ENCODE data around the gene REC114.

REC114 gene

DNA sequence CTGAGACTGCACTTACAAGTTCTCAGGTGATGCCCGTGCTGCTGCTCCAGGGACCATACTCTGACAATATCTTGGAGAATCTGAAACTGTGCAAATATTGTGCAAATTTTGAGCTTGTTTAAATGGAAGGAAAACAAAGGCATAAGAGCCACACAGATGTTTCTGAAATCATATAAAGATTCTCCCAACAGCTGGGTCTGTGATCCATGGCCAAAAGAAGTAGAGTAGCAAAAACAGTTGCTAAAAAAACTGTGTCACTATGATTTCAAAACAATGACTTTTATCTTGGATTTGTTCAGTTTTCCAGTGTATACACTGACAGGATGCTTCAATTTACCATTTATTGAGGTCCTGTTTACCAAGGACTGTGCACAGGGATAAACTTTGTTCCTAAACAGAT is 164.9 kb downstream of the REC114 start:
- TF ChIP-seq, protein P1, sequence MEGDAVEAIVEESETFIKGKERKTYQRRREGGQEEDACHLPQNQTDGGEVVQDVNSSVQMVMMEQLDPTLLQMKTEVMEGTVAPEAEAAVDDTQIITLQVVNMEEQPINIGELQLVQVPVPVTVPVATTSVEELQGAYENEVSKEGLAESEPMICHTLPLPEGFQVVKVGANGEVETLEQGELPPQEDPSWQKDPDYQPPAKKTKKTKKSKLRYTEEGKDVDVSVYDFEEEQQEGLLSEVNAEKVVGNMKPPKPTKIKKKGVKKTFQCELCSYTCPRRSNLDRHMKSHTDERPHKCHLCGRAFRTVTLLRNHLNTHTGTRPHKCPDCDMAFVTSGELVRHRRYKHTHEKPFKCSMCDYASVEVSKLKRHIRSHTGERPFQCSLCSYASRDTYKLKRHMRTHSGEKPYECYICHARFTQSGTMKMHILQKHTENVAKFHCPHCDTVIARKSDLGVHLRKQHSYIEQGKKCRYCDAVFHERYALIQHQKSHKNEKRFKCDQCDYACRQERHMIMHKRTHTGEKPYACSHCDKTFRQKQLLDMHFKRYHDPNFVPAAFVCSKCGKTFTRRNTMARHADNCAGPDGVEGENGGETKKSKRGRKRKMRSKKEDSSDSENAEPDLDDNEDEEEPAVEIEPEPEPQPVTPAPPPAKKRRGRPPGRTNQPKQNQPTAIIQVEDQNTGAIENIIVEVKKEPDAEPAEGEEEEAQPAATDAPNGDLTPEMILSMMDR (IDR thresholded peaks at IDR 0.05) = no peak

DNA sequence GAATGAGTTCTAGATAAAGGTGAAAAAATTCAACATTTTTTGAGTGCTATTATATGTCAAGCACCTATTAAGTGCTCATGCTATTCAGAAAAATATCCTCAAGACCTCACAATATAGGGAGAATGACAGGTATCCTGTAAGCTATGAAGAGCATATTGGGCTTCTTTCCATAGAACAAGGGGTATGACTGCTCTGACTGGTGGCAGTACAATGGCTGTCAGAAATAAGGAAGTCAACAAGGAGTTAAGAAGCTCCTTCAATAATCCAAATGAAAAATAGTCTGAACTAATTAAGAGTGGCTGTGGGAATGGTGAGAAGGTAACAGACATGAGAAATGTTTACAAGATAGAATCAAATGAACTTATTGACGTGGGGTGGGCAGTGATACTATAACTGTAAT is 165.5 kb downstream of the REC114 start:
- TF ChIP-seq, protein P1 (IDR thresholded peaks at IDR 0.05) = no peak

DNA sequence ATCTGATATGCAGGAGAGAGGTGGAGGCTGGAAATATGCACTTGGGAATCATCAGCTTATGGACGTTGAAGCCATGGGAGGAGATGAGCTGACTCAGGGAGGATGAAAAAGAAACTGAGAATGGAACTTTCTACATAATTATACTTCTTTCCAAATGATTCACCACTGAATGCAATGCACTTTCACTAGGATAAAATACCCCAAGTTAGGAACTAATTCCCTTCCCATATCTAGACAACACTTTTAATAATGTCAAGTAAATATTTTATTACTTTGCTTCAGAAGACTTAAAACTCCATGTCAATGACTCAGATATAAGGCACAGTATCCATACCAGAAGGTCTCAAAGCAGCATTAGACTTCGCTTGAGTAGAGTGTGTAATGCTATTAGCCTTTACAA is 166.0 kb downstream of the REC114 start:
- TF ChIP-seq, protein P1 (IDR thresholded peaks at IDR 0.05) = no peak

Data from LNCAP (cell line).